HG03025 (cell line): Measurements from ENCODE around the gene HORMAD2.
"Not testable (repeated sequence)": the region's sequence is repeated elsewhere in the genome, so short reads cannot be mapped to it uniquely, and the experiment has no call there.

Source experiments
- ATAC-seq: cut with Tn5 transposase; IDR thresholded peaks from one replicate; pipeline ENCODE4 v1.9.1; 2021; ENCODE audit warnings: mild to moderate bottlenecking, moderate library complexity; ENCODE audit not compliant: unreplicated experiment, low FRiP score

Gene HORMAD2

GRCh38 chr22:30100770-30101169, 20.5 kb downstream of the HORMAD2 start:
- ATAC-seq, result not testable (repeated sequence)

DNA sequence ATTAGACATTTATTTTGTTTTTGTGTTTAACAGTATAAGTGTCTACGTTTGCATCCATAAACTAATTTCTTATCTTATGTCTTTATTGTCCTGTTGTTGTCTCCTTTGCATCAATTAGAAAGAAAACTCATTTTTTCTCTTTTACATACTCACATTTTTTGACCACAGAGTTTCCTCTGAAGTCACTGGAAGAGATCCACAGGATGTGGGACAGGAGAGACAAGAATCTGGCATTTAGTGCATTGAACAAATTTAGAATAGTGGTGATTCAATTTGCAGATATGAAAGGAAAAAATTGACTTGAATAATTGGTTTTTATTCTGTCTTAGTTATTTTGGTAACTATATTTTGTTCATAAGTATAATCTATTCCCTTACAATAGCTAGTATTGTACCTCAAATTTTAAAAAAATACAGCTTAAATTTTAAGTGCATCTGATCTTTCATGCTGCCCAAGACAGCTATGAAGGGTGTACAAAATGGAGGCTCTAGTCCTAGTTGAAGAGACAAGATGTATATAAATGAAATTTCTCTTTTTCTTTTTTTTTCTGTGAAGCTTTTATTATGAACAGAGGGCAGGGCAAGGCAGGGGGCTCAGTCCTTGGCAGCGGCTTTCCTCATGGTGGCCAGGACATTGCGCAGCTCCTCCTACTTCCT, 24.4 kb downstream of the HORMAD2 start:
- ATAC-seq, result no peak

GRCh38 chr22:30105483-30105882, 25.2 kb downstream of the HORMAD2 start:
- ATAC-seq, result no peak

DNA sequence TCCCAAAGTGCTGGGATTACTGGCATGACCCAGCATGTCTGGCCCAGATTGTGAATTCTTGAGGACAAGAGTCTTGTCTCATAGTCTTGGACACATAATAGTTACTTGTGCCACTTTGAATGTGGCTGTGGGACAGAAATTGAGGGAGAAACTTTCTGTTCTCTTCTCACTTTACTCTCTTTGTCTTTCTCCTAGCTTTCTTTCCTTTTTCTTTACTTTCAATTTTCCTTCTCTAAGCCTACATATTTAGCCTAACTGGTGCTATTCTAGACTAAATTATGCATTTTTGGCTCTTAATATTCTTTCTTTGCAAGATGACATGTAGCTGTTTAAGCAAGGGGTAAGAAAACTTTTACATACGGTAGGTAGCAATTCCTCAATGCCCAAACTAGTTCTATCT, 33.2 kb downstream of the HORMAD2 start:
- no peak for ATAC-seq

GRCh38 chr22:30114361-30114760, 34.1 kb downstream of the HORMAD2 start:
- ATAC-seq, result no peak

DNA sequence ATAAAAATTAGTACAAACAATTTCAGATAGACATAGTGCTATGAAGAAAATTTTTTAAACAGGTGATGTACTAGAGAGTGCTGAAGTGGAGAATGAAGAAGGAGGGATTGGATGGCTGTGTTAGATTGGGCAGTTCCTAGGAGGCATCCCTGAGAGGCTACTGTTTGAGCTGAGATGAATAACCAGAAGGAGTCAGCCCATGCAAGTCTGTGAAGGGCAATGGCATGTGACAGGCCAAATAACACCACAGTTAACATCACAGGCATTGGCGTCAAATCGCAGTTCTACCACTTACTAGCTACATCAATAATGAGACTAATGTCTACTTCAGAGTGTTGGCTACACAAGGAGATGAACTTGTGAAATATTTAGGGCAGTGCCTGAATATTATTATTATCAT, 35.4 kb downstream of the HORMAD2 start:
- ATAC-seq, result no peak

- no peak for ATAC-seq
These were observed 36.3 kb downstream of the HORMAD2 start for GRCh38 chr22:30116362-30117117.

DNA sequence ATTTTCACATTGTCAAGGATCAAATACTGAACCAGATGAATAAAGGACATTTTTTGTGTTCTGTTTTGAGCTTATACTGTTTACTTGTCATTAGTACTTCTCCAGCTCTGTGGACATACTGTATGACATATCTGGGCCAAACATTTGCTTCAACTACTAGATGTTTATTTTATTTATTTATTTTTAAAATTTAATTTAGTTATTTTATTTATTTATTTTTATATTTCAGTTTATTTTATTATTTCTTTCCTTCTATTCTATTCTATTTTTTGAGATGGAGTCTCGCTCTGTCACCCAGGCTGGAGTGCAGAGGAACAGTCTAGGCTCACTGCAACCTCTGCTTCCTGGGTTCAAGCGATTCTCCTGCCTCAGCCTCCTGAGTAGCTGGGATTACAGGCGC, 37.0 kb downstream of the HORMAD2 start:
- ATAC-seq, result no peak

- ATAC-seq, result no peak
These were observed 38.0 kb downstream of the HORMAD2 start for GRCh38 chr22:30118291-30118690.

DNA sequence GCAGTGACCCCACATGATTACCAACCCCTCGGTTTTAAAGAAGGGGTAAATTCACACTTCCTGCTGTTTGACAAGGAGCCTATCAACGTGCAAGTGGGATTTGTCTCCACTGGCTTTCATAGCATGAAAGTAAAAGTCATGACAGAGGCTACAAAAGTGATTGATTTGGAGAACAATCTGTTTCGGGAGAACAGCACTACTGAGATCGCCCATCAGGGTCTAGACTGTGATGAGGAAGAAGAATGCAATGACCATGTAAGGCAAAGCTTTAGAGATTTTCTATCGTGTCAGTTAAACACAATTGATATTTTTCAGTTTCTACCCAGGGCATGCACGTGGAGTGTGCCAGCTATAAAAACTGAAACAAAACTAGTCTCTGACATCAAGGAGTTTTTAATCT, 41.7 kb downstream of the HORMAD2 start:
- no peak for ATAC-seq

- ATAC-seq, result no peak
These were observed 43.2 kb downstream of the HORMAD2 start for GRCh38 chr22:30123463-30123862.

GRCh38 chr22:30127749-30128166, 47.5 kb downstream of the HORMAD2 start:
- ATAC-seq, result no peak

GRCh38 chr22:30128511-30128910, 48.2 kb downstream of the HORMAD2 start:
- ATAC-seq, result no peak

GRCh38 chr22:30129636-30130035, 49.4 kb downstream of the HORMAD2 start:
- ATAC-seq, result no peak

GRCh38 chr22:30132290-30132996, 52.2 kb downstream of the HORMAD2 start:
- no peak for ATAC-seq

- no peak for ATAC-seq
These were observed 60.1 kb downstream of the HORMAD2 start for GRCh38 chr22:30140414-30140813.

DNA sequence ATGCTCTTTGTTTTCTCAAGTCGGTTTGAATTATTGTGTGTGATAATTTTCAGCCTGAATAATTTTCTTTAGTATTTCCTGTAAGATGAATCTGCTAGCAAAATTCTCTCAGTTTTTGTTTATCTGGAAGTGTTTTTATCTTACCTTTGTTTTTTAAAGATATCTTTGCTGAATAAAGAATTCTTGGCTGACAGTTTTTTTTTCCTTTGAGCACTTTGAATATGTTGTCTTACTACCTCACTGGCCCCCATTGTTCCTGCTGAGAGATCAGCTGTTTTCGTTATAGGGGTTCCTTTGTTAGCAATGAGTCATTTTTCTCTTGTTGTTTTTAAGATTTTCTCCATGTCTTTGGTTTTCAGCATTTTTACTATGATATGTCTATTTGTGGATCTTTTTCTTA, 63.0 kb downstream of the HORMAD2 start:
- ATAC-seq, result no peak

DNA sequence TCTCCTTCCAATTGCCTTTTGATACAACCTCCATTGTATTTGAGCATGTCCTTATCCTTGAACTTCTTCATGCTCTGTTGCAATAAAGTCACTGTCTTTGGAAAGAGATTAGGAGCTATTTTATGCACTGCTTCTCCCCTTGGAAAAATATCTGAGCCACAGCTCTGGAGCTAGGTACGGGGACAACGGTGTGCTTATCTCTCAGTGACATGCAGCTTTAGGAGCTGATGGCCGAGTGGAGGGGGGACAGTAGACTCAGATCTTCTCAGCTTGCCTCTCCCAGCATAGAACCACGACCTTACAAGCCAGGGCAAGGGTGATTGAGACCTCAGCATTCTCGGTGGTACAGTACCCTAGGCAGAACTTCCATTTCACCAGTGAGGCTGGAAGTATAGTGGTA, 64.1 kb downstream of the HORMAD2 start:
- no peak for ATAC-seq

- ATAC-seq, result no peak
These were observed 69.9 kb downstream of the HORMAD2 start for GRCh38 chr22:30150212-30150611.

- ATAC-seq, result no peak
These were observed 78.0 kb downstream of the HORMAD2 start for GRCh38 chr22:30158277-30158676.

GRCh38 chr22:30158744-30159500, 78.7 kb downstream of the HORMAD2 start:
- no peak for ATAC-seq
